GM12874 (cell line): ENCODE measurements around the gene ZNF236.
A peak's percentile ranks its signal among the peaks of the same experiment; 100 is the strongest.

Source experiments
- TF ChIP-seq, protein P1 (sequence below): IDR thresholded peaks from 2 replicates; pipeline ENCODE4 v1.5.1; 2011; ENCODE audit warnings: low read depth, mild to moderate bottlenecking, control low read depth, low read length, moderate library complexity; ENCODE audit not compliant: insufficient read depth

ZNF236 gene

DNA sequence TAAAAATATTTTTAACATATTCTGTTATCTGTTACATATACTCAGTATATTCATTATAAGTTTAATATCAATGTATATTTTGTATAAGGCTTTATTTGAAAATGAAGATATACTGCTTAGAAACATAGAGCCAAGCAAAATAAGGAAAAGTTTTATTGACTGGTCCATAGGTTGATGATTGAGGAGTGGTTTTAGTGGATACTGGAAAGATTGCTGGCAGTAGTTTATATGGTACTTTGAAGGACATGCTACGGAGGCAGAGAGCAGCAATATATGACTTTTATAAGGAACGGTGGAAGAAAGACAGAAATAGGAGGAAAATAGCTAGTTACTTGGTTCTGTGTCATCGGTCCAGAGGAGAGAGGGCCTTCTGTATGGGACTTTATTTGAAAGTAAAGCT, 92.4 kb downstream of the ZNF236 start:
- TF ChIP-seq, protein P1, sequence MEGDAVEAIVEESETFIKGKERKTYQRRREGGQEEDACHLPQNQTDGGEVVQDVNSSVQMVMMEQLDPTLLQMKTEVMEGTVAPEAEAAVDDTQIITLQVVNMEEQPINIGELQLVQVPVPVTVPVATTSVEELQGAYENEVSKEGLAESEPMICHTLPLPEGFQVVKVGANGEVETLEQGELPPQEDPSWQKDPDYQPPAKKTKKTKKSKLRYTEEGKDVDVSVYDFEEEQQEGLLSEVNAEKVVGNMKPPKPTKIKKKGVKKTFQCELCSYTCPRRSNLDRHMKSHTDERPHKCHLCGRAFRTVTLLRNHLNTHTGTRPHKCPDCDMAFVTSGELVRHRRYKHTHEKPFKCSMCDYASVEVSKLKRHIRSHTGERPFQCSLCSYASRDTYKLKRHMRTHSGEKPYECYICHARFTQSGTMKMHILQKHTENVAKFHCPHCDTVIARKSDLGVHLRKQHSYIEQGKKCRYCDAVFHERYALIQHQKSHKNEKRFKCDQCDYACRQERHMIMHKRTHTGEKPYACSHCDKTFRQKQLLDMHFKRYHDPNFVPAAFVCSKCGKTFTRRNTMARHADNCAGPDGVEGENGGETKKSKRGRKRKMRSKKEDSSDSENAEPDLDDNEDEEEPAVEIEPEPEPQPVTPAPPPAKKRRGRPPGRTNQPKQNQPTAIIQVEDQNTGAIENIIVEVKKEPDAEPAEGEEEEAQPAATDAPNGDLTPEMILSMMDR: no peak

DNA sequence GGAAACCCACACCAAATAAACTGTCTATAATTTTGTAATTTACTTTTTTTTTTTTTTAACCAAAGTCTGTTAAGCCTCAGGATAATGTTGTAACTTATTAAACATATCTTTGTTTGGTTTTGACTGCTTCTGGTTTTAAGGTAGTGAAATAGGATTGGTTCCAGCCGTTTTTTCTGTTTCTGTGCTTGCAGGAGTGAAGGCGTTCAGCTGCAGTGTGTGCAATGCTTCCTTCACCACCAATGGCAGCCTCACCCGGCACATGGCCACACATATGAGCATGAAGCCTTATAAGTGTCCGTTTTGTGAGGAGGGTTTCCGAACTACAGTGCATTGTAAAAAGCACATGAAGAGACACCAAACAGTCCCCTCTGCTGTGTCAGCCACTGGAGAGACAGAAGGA, 93.1 kb downstream of the ZNF236 start:
- TF ChIP-seq, protein P1: no peak

DNA sequence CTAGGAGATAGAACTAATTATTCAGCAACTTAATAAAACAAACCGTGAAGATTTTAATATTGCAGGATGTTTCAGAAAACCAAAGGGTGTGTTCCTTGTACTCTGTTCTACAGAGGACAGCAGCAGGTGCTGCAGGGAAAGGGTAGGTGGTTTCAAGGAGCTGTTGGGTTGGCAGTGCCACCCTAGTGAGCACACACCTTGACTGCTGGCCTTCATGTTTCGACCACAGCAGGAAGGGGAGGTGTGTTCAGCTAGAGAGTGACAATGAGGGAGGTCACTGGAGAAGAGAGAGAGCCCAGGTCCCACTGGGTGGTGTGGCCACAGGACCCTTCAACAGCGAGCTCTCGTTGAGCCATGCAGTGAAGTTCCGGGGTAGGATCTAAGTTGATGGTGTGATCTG, 98.6 kb downstream of the ZNF236 start:
- TF ChIP-seq, protein P1: no peak

DNA sequence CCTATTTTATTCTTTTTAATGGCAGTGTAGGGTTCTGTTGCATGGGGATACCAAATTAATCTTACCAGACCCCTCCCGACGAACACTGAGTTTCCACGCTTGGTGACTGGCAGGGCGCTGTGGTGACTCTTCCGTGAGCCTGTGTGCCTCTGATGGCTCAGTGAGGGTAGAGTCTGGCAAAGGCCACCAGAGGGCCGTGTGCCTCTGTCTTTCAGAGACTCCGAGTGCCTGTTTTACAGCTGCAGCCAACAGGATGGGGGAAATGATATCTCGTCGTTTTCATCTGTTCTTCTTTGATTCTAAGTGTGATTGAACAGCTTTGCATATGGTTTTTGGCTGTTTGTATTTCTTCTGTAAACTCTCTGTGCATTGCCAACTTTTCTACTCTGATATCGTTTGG, 99.8 kb downstream of the ZNF236 start:
- TF ChIP-seq, protein P1: peak; percentile 76

DNA sequence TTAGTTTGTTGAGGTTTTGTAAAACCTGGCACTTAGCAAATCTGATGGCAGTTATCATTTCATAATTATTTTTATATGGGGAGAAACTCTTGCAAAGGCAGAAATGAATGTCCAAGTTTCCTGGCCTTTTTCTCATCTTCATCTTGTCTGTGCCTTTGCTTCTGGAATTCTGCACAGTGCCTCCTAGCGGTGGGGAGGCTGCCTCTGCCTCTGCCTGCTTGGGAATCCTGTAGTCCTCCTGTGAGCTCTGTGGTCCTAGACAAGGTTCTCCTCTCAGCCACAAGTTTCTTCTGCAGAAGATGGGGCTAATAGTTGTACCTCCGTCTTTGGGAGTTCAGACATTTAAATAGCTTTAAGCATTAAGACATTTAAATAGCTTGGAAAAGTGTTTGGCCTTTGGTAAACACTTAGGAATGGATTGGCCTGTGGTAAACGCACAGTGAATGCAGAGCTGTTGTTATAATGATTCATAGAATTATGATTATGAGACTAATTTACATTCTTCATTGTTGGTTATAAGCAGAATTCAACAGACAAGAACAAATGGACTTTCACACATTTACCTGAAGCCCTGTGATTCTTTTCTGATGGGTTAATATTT, 101.2 kb downstream of the ZNF236 start:
- TF ChIP-seq, protein P1: peak; percentile 37; the same call in 1 of the 2 replicates

DNA sequence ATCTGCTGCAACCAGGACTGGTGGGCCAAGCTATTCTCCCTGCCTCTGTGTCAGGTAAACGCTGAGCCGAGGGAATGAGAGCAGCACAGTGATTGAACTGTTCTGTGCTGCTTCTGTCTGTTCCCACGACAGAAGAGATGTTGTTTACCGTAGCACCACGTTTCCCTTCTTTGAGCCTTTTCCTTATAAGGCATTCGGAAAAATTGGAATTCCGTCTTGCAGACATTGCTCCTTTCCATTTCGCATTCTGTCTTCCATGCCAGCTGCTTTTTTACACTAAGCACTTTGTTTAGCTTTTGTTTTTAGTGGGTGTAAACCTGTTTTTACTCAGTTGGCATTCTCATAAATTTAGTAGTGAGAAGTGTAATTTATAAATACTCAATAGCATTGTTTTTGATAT, 103.1 kb downstream of the ZNF236 start:
- TF ChIP-seq, protein P1: no peak

DNA sequence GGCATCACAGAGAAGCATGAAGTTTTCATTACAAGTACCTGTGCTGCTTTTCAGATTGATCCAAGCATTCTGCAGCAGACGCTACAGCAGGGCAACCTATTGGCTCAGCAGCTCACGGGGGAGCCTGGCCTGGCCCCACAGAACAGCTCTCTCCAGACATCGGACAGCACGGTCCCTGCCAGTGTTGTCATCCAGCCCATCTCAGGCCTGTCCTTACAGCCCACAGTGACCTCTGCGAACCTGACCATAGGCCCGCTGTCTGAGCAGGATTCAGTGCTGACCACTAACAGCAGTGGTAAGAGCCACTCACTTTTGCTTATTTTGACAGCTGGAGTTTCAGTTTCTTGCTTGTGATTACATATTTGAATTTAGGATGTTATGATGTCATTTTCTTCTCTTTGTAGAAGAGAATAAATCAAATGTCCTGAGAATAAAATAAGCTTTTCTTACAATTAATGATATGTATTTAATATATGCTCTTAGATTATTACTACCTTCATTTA, 104.9 kb downstream of the ZNF236 start:
- TF ChIP-seq, protein P1: no peak
